CD4-positive, alpha-beta memory T cell (primary cell): ENCODE data around the gene EYS. TPM values are rescaled to one million over a fixed set of nuclear protein-coding genes. Genes with fewer than 3 reads are reported as not detected.

Experiments
- CTCF ChIA-PET: fragments of 350-600 bp; sonication (Branson Sonifier 250); formaldehyde crosslinking; loops from one replicate; lab custom pipeline; 2021; ENCODE audit warnings: inconsistent platforms; ENCODE audit not compliant: partially characterized antibody; lab: Charles Lee
- POLR2A ChIA-PET: fragments of 350-600 bp; sonication (Branson Sonifier 250); formaldehyde crosslinking; loops from one replicate; lab custom pipeline; 2021; ENCODE audit not compliant: partially characterized antibody; lab: Charles Lee
- DNase-seq, 5 donors: peaks; one replicate each; pipeline versions ENCODE4 v3.0.0 to v3.0.0-alpha.2; 2020 to 2022; ENCODE audit warnings: mixed read lengths in 1 of 5
- H3K27ac ChIP-seq: one replicate; pipeline ENCODE4 v1.7.0; 2013; ENCODE audit warnings: low read depth, low read length
- H3K27me3 ChIP-seq: 2 replicates; pipeline ENCODE4 v1.7.0; 2013; ENCODE audit warnings: mild to moderate bottlenecking, low read length, moderate library complexity; ENCODE audit not compliant: insufficient read depth
- H3K36me3 ChIP-seq: 2 replicates; pipeline ENCODE4 v1.7.0; 2013; ENCODE audit warnings: mild to moderate bottlenecking, low read length, moderate library complexity; ENCODE audit not compliant: insufficient read depth
- H3K4me1 ChIP-seq: 2 replicates; pipeline ENCODE4 v1.7.0; 2013; ENCODE audit warnings: mild to moderate bottlenecking, low read length, moderate library complexity; ENCODE audit not compliant: insufficient read depth
- H3K4me3 ChIP-seq, 2 donors: one replicate each; pipeline ENCODE4 v1.7.0; 2013; ENCODE audit warnings: low read length in 2 of 2, mild to moderate bottlenecking in 1 of 2
- H3K9me3 ChIP-seq, 2 donors: one replicate each; pipeline ENCODE4 v1.7.0; 2013; ENCODE audit warnings: low read length in 2 of 2, control low read depth in 1 of 2; ENCODE audit not compliant: control insufficient read depth in 1 of 2
- H3K27ac Mint-ChIP-seq, 7 donors: one replicate each; pipeline ENCODE4 v1.8.0; 2020 to 2021; ENCODE audit warnings: mixed read lengths in 7 of 7, mild to moderate bottlenecking in 6 of 7, inconsistent platforms in 3 of 7, moderate library complexity in 3 of 7
- H3K27me3 Mint-ChIP-seq, 2 donors: one replicate each; pipeline ENCODE4 v1.8.0; 2020 to 2021; ENCODE audit warnings: mixed read lengths in 2 of 2
- H3K36me3 Mint-ChIP-seq, 2 donors: one replicate each; pipeline ENCODE4 v1.8.0; 2020 to 2021; ENCODE audit warnings: mixed read lengths in 2 of 2, inconsistent platforms in 1 of 2, mild to moderate bottlenecking in 1 of 2
- H3K4me1 Mint-ChIP-seq, 4 donors: one replicate each; pipeline ENCODE4 v1.8.0; 2020 to 2021; ENCODE audit warnings: mixed read lengths in 4 of 4, mild to moderate bottlenecking in 1 of 4
- H3K4me3 Mint-ChIP-seq, 8 donors: one replicate each; pipeline ENCODE4 v1.8.0; 2020 to 2021; ENCODE audit warnings: mixed read lengths in 8 of 8, mild to moderate bottlenecking in 7 of 8, moderate library complexity in 6 of 8, inconsistent platforms in 3 of 8
- H3K9me3 Mint-ChIP-seq, 8 donors: one replicate each; pipeline ENCODE4 v1.8.0; 2020 to 2021; ENCODE audit warnings: mixed read lengths in 8 of 8, mild to moderate bottlenecking in 5 of 8, inconsistent platforms in 3 of 8, moderate library complexity in 1 of 8
- intact Hi-C: fragments of 100-400 bp; cut with micrococcal nuclease; formaldehyde crosslinking; loops from one replicate; pipeline ENCODE4 v1.15.1; 2023
- polyA plus RNA-seq, 2 donors: library from polyadenylated mRNA; unstranded; fragments of 300-500 nt; fragmentation: Illumina TruSeq; gene quantifications; one replicate each; pipeline ENCODE4 v1.2.3, GENCODE V29; 2021
- total RNA-seq, 2 experiments: library from RNA; stranded (reverse); gene quantifications; one replicate each; pipeline ENCODE4 v1.2.3, GENCODE V29; 2021

EYS gene
- total RNA-seq (not detected), polyA plus RNA-seq (under 1 TPM; 0.17 to 0.20 TPM)

GRCh38 chr6:65707126-65707826 is at the start of gene EYS:
TSS of gene EYS (minus strand) at chr6:65707226. CDS start at chr6:65495410, 211,816 bp downstream.
- ChIA-PET POLR2A (no interaction called here), CTCF (no interaction called here)

GRCh38 chr6:65746302-65746701 is 39.3 kb upstream of the EYS start:
- H3K4me3 Mint-ChIP-seq: no peak overlapping the region
- Histone ChIP-seq H3K27me3 (no peaks in the 10 kb centered on the region), H3K4me1 (no peaks in the 10 kb centered on the region), H3K4me3 (no peak overlapping the region), H3K27ac (no peak overlapping the region), H3K36me3 (no peaks in the 10 kb centered on the region), H3K9me3 (peaks cover 0 to 4% of the 10 kb centered on the region in 2 donors)
- no peak for DNase-seq
- ChIA-PET CTCF (no interaction called here), POLR2A (no interaction called here)
- no peaks in the 10 kb centered on the region for H3K27me3 Mint-ChIP-seq
- no peaks in the 10 kb centered on the region for H3K36me3 Mint-ChIP-seq
- peaks cover 5 to 38% (median 21%) of the 10 kb centered on the region in 8 donors for H3K9me3 Mint-ChIP-seq
- no peaks in the 10 kb centered on the region for H3K4me1 Mint-ChIP-seq
- intact Hi-C loops: no loop called here
- peak overlapping the region in 1 of 7 donors; percentile 33 for H3K27ac Mint-ChIP-seq

More at GRCh38 chr6:65707126-65707826, at the start of gene EYS:
- H3K4me3 ChIP-seq: no peak within 1 kb of the TSS
- no peak for DNase-seq
- H3K27me3 ChIP-seq: no peaks in the 10 kb centered on the region
- H3K4me1 ChIP-seq: no peaks in the 10 kb centered on the region
- no peak within 1 kb of the TSS for H3K4me3 Mint-ChIP-seq
- no peaks in the 10 kb centered on the region for H3K9me3 ChIP-seq
- no peaks in the 10 kb centered on the region for H3K36me3 Mint-ChIP-seq
- H3K27ac ChIP-seq: no peak within 1 kb of the TSS
- no peaks in the 10 kb centered on the region for H3K27me3 Mint-ChIP-seq
- intact Hi-C loops: no loop called here
- H3K4me1 Mint-ChIP-seq: no peaks in the 10 kb centered on the region
- H3K27ac Mint-ChIP-seq: no peak within 1 kb of the TSS
- peaks cover 0 to 15% (median 4%) of the 10 kb centered on the region in 8 donors for H3K9me3 Mint-ChIP-seq
- no peaks in the 10 kb centered on the region for H3K36me3 ChIP-seq

- ChIA-PET CTCF (no interaction called here), POLR2A (no interaction called here)
- H3K36me3 ChIP-seq: no peaks in the 10 kb centered on the region
- Mint-ChIP-seq H3K27me3 (no peaks in the 10 kb centered on the region), H3K4me1 (no peaks in the 10 kb centered on the region), H3K4me3 (no peak overlapping the region), H3K9me3 (peaks cover 5 to 33% (median 20%) of the 10 kb centered on the region in 8 donors), H3K36me3 (no peaks in the 10 kb centered on the region), H3K27ac (no peak overlapping the region)
- no peaks in the 10 kb centered on the region for H3K27me3 ChIP-seq
- DNase-seq: no peak
- no peak overlapping the region for H3K27ac ChIP-seq
- H3K4me1 ChIP-seq: no peaks in the 10 kb centered on the region
- H3K4me3 ChIP-seq: no peak overlapping the region
- H3K9me3 ChIP-seq: peaks cover 0 to 4% of the 10 kb centered on the region in 2 donors
- intact Hi-C loops: no loop called here
These were observed 38.6 kb upstream of the EYS start for GRCh38 chr6:65745614-65746013.

GRCh38 chr6:65728879-65729479 is 22.0 kb upstream of the EYS start:
- Mint-ChIP-seq H3K27ac (peak overlapping the region in 1 of 7 donors; percentile 65), H3K36me3 (no peaks in the 10 kb centered on the region), H3K27me3 (no peaks in the 10 kb centered on the region), H3K9me3 (peaks cover 3 to 14% (median 9%) of the 10 kb centered on the region in 8 donors), H3K4me1 (no peaks in the 10 kb centered on the region), H3K4me3 (no peak overlapping the region)
- H3K27me3 ChIP-seq: no peaks in the 10 kb centered on the region
- H3K4me1 ChIP-seq: no peaks in the 10 kb centered on the region
- H3K9me3 ChIP-seq: no peaks in the 10 kb centered on the region
- POLR2A ChIA-PET: no interaction called here
- CTCF ChIA-PET: no interaction called here
- no peaks in the 10 kb centered on the region for H3K36me3 ChIP-seq
- no peak for DNase-seq
- H3K4me3 ChIP-seq: no peak overlapping the region
- no peak overlapping the region for H3K27ac ChIP-seq
- intact Hi-C loops: no loop called here

- Histone ChIP-seq H3K27ac (no peak overlapping the region), H3K4me3 (no peak overlapping the region), H3K27me3 (no peaks in the 10 kb centered on the region), H3K4me1 (no peaks in the 10 kb centered on the region), H3K9me3 (no peaks in the 10 kb centered on the region), H3K36me3 (no peaks in the 10 kb centered on the region)
- H3K4me3 Mint-ChIP-seq: no peak overlapping the region
- DNase-seq: no peak
- POLR2A ChIA-PET: no interaction called here
- peaks cover 2 to 10% (median 5%) of the 10 kb centered on the region in 8 donors for H3K9me3 Mint-ChIP-seq
- no peak overlapping the region for H3K27ac Mint-ChIP-seq
- H3K27me3 Mint-ChIP-seq: no peaks in the 10 kb centered on the region
- no peaks in the 10 kb centered on the region for H3K36me3 Mint-ChIP-seq
- intact Hi-C loops: no loop called here
- no peaks in the 10 kb centered on the region for H3K4me1 Mint-ChIP-seq
- CTCF ChIA-PET: no interaction called here
These were observed 12.1 kb upstream of the EYS start for GRCh38 chr6:65719101-65719500.

GRCh38 chr6:65711531-65711930 is 4.5 kb upstream of the EYS start:
- H3K4me3 Mint-ChIP-seq: no peak overlapping the region
- H3K4me1 Mint-ChIP-seq: no peaks in the 10 kb centered on the region
- H3K27me3 Mint-ChIP-seq: no peaks in the 10 kb centered on the region
- Histone ChIP-seq H3K27ac (no peak overlapping the region), H3K9me3 (no peaks in the 10 kb centered on the region), H3K36me3 (no peaks in the 10 kb centered on the region), H3K4me3 (no peak overlapping the region), H3K4me1 (no peaks in the 10 kb centered on the region), H3K27me3 (no peaks in the 10 kb centered on the region)
- no peak for DNase-seq
- H3K36me3 Mint-ChIP-seq: no peaks in the 10 kb centered on the region
- peaks cover 2 to 12% (median 7%) of the 10 kb centered on the region in 8 donors for H3K9me3 Mint-ChIP-seq
- intact Hi-C loops: no loop called here
- POLR2A ChIA-PET: no interaction called here
- CTCF ChIA-PET: no interaction called here
- no peak overlapping the region for H3K27ac Mint-ChIP-seq

- no peak for DNase-seq
- ChIA-PET POLR2A (no interaction called here), CTCF (no interaction called here)
- Histone ChIP-seq H3K4me3 (no peak overlapping the region), H3K4me1 (no peaks in the 10 kb centered on the region), H3K27me3 (no peaks in the 10 kb centered on the region), H3K36me3 (no peaks in the 10 kb centered on the region), H3K27ac (no peak overlapping the region), H3K9me3 (no peaks in the 10 kb centered on the region)
- no peaks in the 10 kb centered on the region for H3K4me1 Mint-ChIP-seq
- H3K36me3 Mint-ChIP-seq: no peaks in the 10 kb centered on the region
- no peak overlapping the region for H3K4me3 Mint-ChIP-seq
- intact Hi-C loops: no loop called here
- H3K27ac Mint-ChIP-seq: no peak overlapping the region
- H3K27me3 Mint-ChIP-seq: no peaks in the 10 kb centered on the region
- H3K9me3 Mint-ChIP-seq: peaks cover 0 to 9% (median 4%) of the 10 kb centered on the region in 8 donors
These were observed 2.2 kb upstream of the EYS start for GRCh38 chr6:65709099-65709830.
